Chondrocyte (in vitro differentiated cells): ENCODE results near the gene CYBRD1. TPM values are rescaled to one million over a fixed set of nuclear protein-coding genes. Genes with fewer than 3 reads are reported as not detected.

ENCODE experiments used
- DNase-seq: peaks from one replicate; pipeline ENCODE4 v3.0.0; 2021; ENCODE audit warnings: mixed read lengths, low spot score
- H3K27ac Mint-ChIP-seq: one replicate; pipeline ENCODE4 v1.8.0; 2021; ENCODE audit warnings: mild to moderate bottlenecking, moderate library complexity, mixed read lengths; ENCODE audit not compliant: unreplicated experiment
- H3K27me3 Mint-ChIP-seq: 2 replicates; pipeline ENCODE4 v1.8.0; 2021; ENCODE audit warnings: low read depth, mixed read lengths
- H3K36me3 Mint-ChIP-seq: 2 replicates; pipeline ENCODE4 v1.8.0; 2021; ENCODE audit warnings: low read depth, mixed read lengths
- H3K4me1 Mint-ChIP-seq: 2 replicates; pipeline ENCODE4 v1.8.0; 2021; ENCODE audit warnings: low read depth, mild to moderate bottlenecking, mixed read lengths
- H3K4me3 Mint-ChIP-seq: one replicate; pipeline ENCODE4 v1.8.0; 2021; ENCODE audit warnings: mild to moderate bottlenecking, moderate library complexity, mixed read lengths; ENCODE audit not compliant: unreplicated experiment
- H3K9me3 Mint-ChIP-seq: 2 replicates; pipeline ENCODE4 v1.8.0; 2021; ENCODE audit warnings: low read depth, mixed read lengths
- total RNA-seq: library from RNA; stranded (reverse); gene quantifications from 3 replicates; pipeline ENCODE4 v1.2.1, GENCODE V29; 2021
- TF ChIP-seq, protein P1 (sequence below): fragments of 200-600 bp; sonication (generic); IDR thresholded peaks from 2 replicates; pipeline ENCODE4 v1.5.0; 2021; ENCODE audit warnings: antibody characterized with exemption, mild to moderate bottlenecking, moderate library complexity

CYBRD1 gene
- total RNA-seq, 1 donor from 2014 or later = 84.5 TPM

DNA sequence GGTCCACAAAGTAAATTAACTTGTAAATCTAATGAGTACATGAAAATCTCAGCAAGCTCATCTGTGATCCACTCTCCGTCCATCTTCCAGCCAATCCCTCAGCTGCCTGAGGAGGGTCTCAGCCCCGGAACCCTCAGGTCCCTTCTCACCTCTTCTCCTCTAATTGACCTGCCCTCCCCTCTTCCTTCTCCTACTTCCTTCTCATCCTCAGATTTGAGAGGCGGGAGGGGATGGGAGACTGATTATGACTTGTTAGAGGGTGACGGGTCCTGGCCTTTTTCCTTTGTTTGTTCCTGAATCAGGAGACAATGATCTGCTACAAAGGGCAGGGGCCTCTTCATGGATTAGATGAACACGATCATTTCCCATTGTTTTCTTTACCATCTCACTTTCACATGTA, 80.1 kb downstream of the CYBRD1 start:
- H3K4me3 Mint-ChIP-seq = no peak overlapping the region
- H3K36me3 Mint-ChIP-seq = no peaks in the 10 kb centered on the region
- H3K27ac Mint-ChIP-seq = no peak overlapping the region
- no peak for DNase-seq
- no peaks in the 10 kb centered on the region for H3K4me1 Mint-ChIP-seq
- H3K9me3 Mint-ChIP-seq = no peaks in the 10 kb centered on the region
- TF ChIP-seq, protein P1, sequence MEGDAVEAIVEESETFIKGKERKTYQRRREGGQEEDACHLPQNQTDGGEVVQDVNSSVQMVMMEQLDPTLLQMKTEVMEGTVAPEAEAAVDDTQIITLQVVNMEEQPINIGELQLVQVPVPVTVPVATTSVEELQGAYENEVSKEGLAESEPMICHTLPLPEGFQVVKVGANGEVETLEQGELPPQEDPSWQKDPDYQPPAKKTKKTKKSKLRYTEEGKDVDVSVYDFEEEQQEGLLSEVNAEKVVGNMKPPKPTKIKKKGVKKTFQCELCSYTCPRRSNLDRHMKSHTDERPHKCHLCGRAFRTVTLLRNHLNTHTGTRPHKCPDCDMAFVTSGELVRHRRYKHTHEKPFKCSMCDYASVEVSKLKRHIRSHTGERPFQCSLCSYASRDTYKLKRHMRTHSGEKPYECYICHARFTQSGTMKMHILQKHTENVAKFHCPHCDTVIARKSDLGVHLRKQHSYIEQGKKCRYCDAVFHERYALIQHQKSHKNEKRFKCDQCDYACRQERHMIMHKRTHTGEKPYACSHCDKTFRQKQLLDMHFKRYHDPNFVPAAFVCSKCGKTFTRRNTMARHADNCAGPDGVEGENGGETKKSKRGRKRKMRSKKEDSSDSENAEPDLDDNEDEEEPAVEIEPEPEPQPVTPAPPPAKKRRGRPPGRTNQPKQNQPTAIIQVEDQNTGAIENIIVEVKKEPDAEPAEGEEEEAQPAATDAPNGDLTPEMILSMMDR = no peak
- no peaks in the 10 kb centered on the region for H3K27me3 Mint-ChIP-seq

Other genes starting within 250 kb of the CYBRD1 start
- gene METTL8, start 88.5 kb upstream of the CYBRD1 start, total RNA-seq = 24.0 to 30.4 TPM (median 25.7 TPM) in 3 replicates
- gene DCAF17, start 88.2 kb upstream of the CYBRD1 start, total RNA-seq = 17.6 to 22.0 TPM (median 18.3 TPM) in 3 replicates
- 129 to 141 TPM (median 136 TPM) in 3 replicates for gene DYNC1I2, start 165.0 kb downstream of the CYBRD1 start, total RNA-seq